ENCODE data around the gene CNEP1R1. TPM values are rescaled to one million over a fixed set of nuclear protein-coding genes. Genes with fewer than 3 reads are reported as not detected.

The CNEP1R1 gene
- total and polyA plus RNA-seq, 2 experiments from 2014 or later, result 34.1 to 42.8 TPM

DNA sequence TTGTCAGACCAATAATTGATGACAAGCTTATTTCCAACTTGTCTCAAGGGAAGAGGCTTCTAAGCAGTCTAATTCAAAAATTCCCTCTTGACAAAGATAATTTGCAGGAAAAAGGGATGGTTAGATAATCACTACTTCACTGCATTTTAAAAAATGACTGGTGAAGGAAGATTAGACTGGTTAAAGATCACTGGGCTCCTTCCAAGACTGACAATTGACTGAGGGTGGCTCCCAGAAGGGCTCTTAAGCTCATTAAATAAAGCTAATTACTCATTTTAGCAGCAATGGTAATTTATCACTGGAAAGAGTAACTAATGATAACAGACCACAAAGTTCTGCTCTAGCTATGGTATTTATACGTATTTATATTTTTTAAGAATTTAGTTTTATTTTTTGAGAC lies 36.3 kb downstream of the CNEP1R1 start:
- no peak overlapping the region for H3K27ac ChIP-seq
- no peaks in the 10 kb centered on the region for H3K36me3 ChIP-seq (ENCODE audit: low read depth)
- no peak overlapping the region for H3K4me3 ChIP-seq
- no peak overlapping the region for H2AFZ ChIP-seq
- H3K4me1 ChIP-seq (ENCODE audit: insufficient read depth), result no peaks in the 10 kb centered on the region
- H3K9ac ChIP-seq, result no peak overlapping the region
- no peaks in the 10 kb centered on the region for H3K9me3 ChIP-seq (ENCODE audit: low read depth)
- H3K9me2 ChIP-seq (ENCODE audit: insufficient read depth), result no peaks in the 10 kb centered on the region
- peaks cover under 1% of the 10 kb centered on the region; the same call in 1 of the 2 replicates for H3K79me2 ChIP-seq (ENCODE audit: insufficient read depth)
- 48 to 56% methylated on average over 1 of the region's 1 CpG for WGBS, 2 experiments (ENCODE audit: low coverage in 1 of 2, low lambda C conversion rate in 2 of 2, missing lambda C conversion rate in 2 of 2)
- TF ChIP-seq EZH2 (IDR thresholded peaks at IDR 0.05; ENCODE audit: insufficient read depth, poor library complexity, severe bottlenecking) (no peak), EZH2phosphoT487 (IDR thresholded peaks at IDR 0.05; ENCODE audit: insufficient read depth, low read depth) (no peak)
- in situ Hi-C loops (cut with MboI), result no loop called here
- H3F3A ChIP-seq (ENCODE audit: insufficient read depth), result no peaks in the 10 kb centered on the region
- no peaks in the 10 kb centered on the region for H3K27me3 ChIP-seq (replicated peaks; ENCODE audit: insufficient read depth)
- no peak overlapping the region for H3K4me2 ChIP-seq (ENCODE audit: unreplicated experiment)
- no peaks in the 10 kb centered on the region for H4K20me1 ChIP-seq (ENCODE audit: insufficient read depth)
- no peak for DNase-seq

DNA sequence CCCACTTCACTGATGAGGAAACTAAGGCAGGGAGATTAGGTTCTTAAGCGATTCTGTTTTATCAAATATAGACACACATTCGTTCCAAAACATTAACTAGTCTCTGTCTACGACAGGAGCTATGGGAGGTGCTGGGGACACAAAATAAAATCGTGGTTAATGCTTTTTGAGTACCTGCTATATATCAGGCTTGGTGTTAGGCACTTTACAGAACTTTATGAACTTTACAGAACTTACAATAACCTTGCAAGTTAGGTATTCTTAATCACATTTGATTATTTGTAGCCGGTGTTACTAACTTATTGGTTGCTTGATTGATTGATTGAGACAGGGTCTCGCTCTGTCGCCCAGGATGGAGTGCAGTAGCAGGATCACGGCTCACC lies 40.2 kb downstream of the CNEP1R1 start:
- no peaks in the 10 kb centered on the region; the same call in 1 of the 2 replicates for H4K20me1 ChIP-seq (ENCODE audit: insufficient read depth)
- no peak overlapping the region for H3K27ac ChIP-seq
- TF ChIP-seq EZH2 (IDR thresholded peaks at IDR 0.05; ENCODE audit: insufficient read depth, poor library complexity, severe bottlenecking) (no peak), EZH2phosphoT487 (IDR thresholded peaks at IDR 0.05; ENCODE audit: insufficient read depth, low read depth) (no peak)
- in situ Hi-C loops (cut with MboI), result no loop called here
- H3K4me1 ChIP-seq (ENCODE audit: insufficient read depth), result peaks cover 23% of the 10 kb centered on the region
- H3K9me3 ChIP-seq (ENCODE audit: low read depth), result no peaks in the 10 kb centered on the region
- peak overlapping the region; percentile 61 for H3K4me3 ChIP-seq
- peak overlapping the region; percentile 56 for H3K4me2 ChIP-seq (ENCODE audit: unreplicated experiment)
- H2AFZ ChIP-seq, result peak overlapping the region; percentile 82
- DNase-seq, result no peak
- H3K9ac ChIP-seq, result no peak overlapping the region
- 81 to 84% methylated on average over 8 of the region's 8 CpGs for WGBS, 2 experiments (ENCODE audit: low coverage in 1 of 2, low lambda C conversion rate in 2 of 2, missing lambda C conversion rate in 2 of 2)
- 0 out of 2 replicates have a peak, but pooled peaks cover 5% of the 10 kb centered on the region for H3K36me3 ChIP-seq (ENCODE audit: low read depth)
- H3K79me2 ChIP-seq (ENCODE audit: insufficient read depth), result peaks cover 39% of the 10 kb centered on the region
- H3K27me3 ChIP-seq (replicated peaks; ENCODE audit: insufficient read depth), result no peaks in the 10 kb centered on the region
- no peaks in the 10 kb centered on the region for H3K9me2 ChIP-seq (ENCODE audit: insufficient read depth)
- peaks cover 6% of the 10 kb centered on the region; the same call in 1 of the 2 replicates for H3F3A ChIP-seq (ENCODE audit: insufficient read depth)

DNA sequence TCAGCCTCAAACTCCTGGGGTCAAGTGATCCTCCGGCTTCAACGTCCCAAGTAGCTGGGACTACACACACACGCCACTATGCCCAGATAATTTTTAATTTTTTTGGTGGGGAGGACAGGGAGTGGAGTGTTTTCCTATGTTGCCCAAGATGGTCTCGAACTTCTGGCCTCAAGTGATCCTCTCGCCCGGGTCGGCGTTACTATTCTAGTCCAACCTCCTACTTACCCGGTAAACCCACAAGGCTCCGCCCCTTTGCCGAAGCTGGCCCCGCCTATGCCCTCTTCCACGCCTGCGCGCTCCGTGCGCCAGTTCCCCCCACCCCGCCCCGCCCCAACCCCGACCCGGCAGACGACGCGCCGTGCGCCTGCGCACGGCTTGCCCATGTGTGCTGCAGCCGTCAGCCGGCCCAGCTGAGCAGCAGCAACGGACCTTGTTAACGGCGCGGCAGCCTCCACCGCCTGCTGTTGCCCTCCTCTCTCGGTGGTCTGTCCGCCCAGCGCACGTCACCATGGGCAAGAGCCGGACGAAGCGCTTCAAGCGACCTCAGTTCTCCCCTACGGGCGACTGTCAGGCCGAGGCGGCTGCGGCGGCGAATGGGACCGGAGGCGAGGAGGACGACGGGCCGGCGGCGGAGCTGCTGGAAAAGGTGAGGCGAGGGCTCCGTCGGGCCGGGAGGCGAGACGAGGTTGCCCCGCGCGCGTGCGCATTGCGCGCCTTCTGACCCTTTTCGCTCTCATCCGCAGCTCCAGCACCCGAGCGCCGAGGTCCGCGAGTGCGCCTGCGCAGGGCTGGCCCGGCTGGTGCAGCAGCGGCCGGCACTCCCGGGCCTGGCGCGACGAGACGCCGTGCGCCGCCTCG lies 40.8 kb downstream of the CNEP1R1 start, which contains the start of gene HEATR3:
Gene HEATR3, plus strand, starts transcription at position 347 of the 858 bp plus-strand sequence. Its CDS starts 162 bp downstream, at position 509.
- 4% methylated on average over 69 to 90 of the region's 91 CpGs for WGBS, 2 experiments (ENCODE audit: low coverage in 1 of 2, low lambda C conversion rate in 2 of 2, missing lambda C conversion rate in 2 of 2)
- peak within 1 kb of the TSS; percentile 94 for H2AFZ ChIP-seq
- no peaks in the 10 kb centered on the region; the same call in 1 of the 2 replicates for H4K20me1 ChIP-seq (ENCODE audit: insufficient read depth)
- TF ChIP-seq EZH2 (IDR thresholded peaks at IDR 0.05; ENCODE audit: insufficient read depth, poor library complexity, severe bottlenecking) (no peak), EZH2phosphoT487 (IDR thresholded peaks at IDR 0.05; ENCODE audit: insufficient read depth, low read depth) (no peak)
- peaks cover 6% of the 10 kb centered on the region; the same call in 1 of the 2 replicates for H3F3A ChIP-seq (ENCODE audit: insufficient read depth)
- H3K27me3 ChIP-seq (replicated peaks; ENCODE audit: insufficient read depth), result no peaks in the 10 kb centered on the region
- in situ Hi-C loops (cut with MboI), result no loop called here
- peak; percentile 96 for DNase-seq
- H3K9ac ChIP-seq, result peak within 1 kb of the TSS; percentile 83
- peaks cover 45% of the 10 kb centered on the region for H3K79me2 ChIP-seq (ENCODE audit: insufficient read depth)
- H3K4me2 ChIP-seq (ENCODE audit: unreplicated experiment), result peak within 1 kb of the TSS; percentile 92
- H3K9me2 ChIP-seq (ENCODE audit: insufficient read depth), result no peaks in the 10 kb centered on the region
- peak within 1 kb of the TSS; percentile 71 for H3K27ac ChIP-seq
- peak within 1 kb of the TSS; percentile 90 for H3K4me3 ChIP-seq
- 0 out of 2 replicates have a peak, but pooled peaks cover 5% of the 10 kb centered on the region for H3K36me3 ChIP-seq (ENCODE audit: low read depth)
- no peaks in the 10 kb centered on the region for H3K9me3 ChIP-seq (ENCODE audit: low read depth)
- peaks cover 23% of the 10 kb centered on the region for H3K4me1 ChIP-seq (ENCODE audit: insufficient read depth)

DNA sequence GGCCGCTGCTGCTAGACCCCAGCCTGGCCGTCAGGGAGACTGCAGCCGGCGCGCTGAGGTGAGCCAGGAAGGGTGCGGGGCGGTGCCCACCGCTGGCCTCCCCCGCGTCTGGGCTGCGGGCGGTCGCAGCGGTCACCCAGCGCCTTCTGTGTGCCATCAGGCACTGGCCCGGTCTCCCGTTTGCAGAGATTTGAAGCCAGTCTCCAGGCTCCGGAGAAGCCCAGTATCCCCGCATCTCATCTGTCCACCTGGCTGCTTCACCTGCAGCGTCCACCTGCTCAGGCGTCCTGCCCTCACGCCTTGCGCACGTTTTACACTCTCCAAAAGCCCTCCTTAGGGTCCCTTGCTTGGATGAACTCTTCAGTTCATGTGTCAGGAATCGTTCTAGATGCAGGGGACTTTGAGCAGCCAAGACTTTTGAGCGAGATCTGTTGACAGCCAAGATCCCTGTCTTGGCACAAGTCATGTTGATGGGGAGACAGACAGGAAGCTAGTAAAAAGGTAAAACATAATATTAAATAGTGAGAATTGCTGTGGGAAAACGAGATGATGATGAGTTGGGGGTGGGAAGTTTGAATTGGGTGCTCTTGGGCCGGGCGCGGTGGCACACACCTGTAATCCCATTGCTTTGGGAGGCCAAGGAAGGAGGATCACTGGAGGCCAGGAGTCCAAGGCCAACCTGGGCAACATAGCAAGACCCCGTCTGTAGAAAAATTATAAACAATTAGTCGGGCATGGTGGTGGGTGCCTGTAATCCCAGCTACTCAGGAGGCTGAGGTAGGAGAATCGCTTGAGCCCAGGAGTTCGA lies 41.7 kb downstream of the CNEP1R1 start:
- Histone ChIP-seq H3K9ac (peak overlapping the region; percentile 83), H3K27ac (peak overlapping the region; percentile 71; the same call in 1 of the 2 replicates), H3K9me3 (ENCODE audit: low read depth) (no peaks in the 10 kb centered on the region), H2AFZ (peak overlapping the region; percentile 94), H3K9me2 (ENCODE audit: insufficient read depth) (no peaks in the 10 kb centered on the region), H3F3A (ENCODE audit: insufficient read depth) (peaks cover 6% of the 10 kb centered on the region; the same call in 1 of the 2 replicates), H3K27me3 (replicated peaks; ENCODE audit: insufficient read depth) (no peaks in the 10 kb centered on the region), H4K20me1 (ENCODE audit: insufficient read depth) (no peaks in the 10 kb centered on the region; the same call in none of the 2 replicates), H3K4me1 (ENCODE audit: insufficient read depth) (peaks cover 23% of the 10 kb centered on the region), H3K4me3 (peak overlapping the region; percentile 90), H3K4me2 (ENCODE audit: unreplicated experiment) (peak overlapping the region; percentile 92), H3K36me3 (ENCODE audit: low read depth) (0 out of 2 replicates have a peak, but pooled peaks cover 5% of the 10 kb centered on the region), H3K79me2 (ENCODE audit: insufficient read depth) (peaks cover 53% of the 10 kb centered on the region)
- DNase-seq, result no peak
- in situ Hi-C loops (cut with MboI), result no loop called here
- WGBS, 2 experiments (ENCODE audit: low coverage in 1 of 2, low lambda C conversion rate in 2 of 2, missing lambda C conversion rate in 2 of 2), result 26 to 29% methylated on average over 28 to 31 of the region's 34 CpGs
- TF ChIP-seq EZH2 (IDR thresholded peaks at IDR 0.05; ENCODE audit: insufficient read depth, poor library complexity, severe bottlenecking), result no peak
- no peak for TF ChIP-seq EZH2phosphoT487 (IDR thresholded peaks at IDR 0.05; ENCODE audit: insufficient read depth, low read depth)

All from GM23248 (cell line).